Thyroid gland (tissue), 4 donors: ENCODE measurements around the gene KIF11.

Experiments used
- POLR2A ChIP-seq, 2 donors: fragments of 450-650 bp; IDR thresholded peaks; one replicate each; pipeline ENCODE4 v1.6.1; 2017; ENCODE audit warnings: antibody characterized with exemption in 2 of 2, mild to moderate bottlenecking in 2 of 2, moderate library complexity in 1 of 2
- TF ChIP-seq, protein P1 (sequence below), 6 experiments: fragments of 200-600 bp in 3 of 6; fragments of 450-650 bp in 3 of 6; sonication (generic) in 3 of 6; IDR thresholded peaks; one replicate each; pipeline ENCODE4 v1.5.1; 2016 to 2019; ENCODE audit warnings: antibody characterized with exemption in 6 of 6, mild to moderate bottlenecking in 2 of 6, inconsistent platforms in 1 of 6, moderate library complexity in 1 of 6

DNA sequence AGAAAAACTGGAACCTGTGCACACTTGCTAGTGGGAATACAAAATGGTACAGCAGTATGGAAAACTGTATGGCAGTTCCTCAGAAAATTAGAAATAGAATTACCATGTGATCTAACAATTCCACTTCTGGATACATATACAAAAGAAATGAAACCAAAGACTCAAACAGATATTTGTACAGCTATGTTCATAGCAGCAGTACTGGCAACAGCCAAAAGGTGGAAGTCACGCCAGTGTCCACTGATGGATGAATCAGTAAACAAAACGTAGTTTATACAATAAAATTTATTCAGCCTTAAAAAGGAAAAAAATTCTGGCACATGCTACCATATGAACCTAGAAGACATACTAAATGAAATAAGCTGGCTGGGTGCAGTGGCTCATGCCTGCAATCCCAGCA lies 42.0 kb upstream of the KIF11 start:
- TF ChIP-seq, protein P1, sequence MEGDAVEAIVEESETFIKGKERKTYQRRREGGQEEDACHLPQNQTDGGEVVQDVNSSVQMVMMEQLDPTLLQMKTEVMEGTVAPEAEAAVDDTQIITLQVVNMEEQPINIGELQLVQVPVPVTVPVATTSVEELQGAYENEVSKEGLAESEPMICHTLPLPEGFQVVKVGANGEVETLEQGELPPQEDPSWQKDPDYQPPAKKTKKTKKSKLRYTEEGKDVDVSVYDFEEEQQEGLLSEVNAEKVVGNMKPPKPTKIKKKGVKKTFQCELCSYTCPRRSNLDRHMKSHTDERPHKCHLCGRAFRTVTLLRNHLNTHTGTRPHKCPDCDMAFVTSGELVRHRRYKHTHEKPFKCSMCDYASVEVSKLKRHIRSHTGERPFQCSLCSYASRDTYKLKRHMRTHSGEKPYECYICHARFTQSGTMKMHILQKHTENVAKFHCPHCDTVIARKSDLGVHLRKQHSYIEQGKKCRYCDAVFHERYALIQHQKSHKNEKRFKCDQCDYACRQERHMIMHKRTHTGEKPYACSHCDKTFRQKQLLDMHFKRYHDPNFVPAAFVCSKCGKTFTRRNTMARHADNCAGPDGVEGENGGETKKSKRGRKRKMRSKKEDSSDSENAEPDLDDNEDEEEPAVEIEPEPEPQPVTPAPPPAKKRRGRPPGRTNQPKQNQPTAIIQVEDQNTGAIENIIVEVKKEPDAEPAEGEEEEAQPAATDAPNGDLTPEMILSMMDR (IDR thresholded peaks at IDR 0.05) = peak in 1 of 6 experiments; percentile 23
- no peak for TF ChIP-seq POLR2A (IDR thresholded peaks at IDR 0.05)
